GM19025 (cell line): Measurements from ENCODE around the gene DRD2.

Experiments used
- ATAC-seq: cut with Tn5 transposase; IDR thresholded peaks from one replicate; pipeline ENCODE4 v1.9.1; 2021; ENCODE audit warnings: mild to moderate bottlenecking, low read depth, moderate library complexity; ENCODE audit not compliant: unreplicated experiment

DRD2 gene

GRCh38 chr11:113447621-113448315 lies 27.4 kb downstream of the DRD2 start:
- ATAC-seq: no peak

DNA sequence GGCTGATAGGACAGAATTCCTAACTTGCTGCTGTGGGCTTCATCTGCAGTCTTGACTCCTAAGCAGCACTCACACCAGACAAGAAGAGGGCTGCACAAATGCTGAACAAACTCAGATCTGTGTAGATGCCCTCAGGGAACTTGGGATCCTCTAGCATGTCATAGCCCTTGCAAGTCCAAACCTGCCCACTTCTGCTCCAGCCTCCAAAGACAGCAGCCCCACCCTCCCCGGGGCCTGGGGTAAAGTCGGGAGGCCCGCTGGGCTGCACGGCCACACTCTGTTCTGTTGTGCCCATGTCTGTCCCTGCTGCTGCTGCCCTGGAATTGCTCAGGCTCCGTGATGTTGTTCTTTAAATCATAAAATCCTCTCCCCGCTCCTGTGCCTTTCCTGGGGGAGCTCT lies 28.3 kb downstream of the DRD2 start:
- ATAC-seq: no peak

- no peak for ATAC-seq
These were observed 29.1 kb downstream of the DRD2 start for GRCh38 chr11:113446112-113446511.

DNA sequence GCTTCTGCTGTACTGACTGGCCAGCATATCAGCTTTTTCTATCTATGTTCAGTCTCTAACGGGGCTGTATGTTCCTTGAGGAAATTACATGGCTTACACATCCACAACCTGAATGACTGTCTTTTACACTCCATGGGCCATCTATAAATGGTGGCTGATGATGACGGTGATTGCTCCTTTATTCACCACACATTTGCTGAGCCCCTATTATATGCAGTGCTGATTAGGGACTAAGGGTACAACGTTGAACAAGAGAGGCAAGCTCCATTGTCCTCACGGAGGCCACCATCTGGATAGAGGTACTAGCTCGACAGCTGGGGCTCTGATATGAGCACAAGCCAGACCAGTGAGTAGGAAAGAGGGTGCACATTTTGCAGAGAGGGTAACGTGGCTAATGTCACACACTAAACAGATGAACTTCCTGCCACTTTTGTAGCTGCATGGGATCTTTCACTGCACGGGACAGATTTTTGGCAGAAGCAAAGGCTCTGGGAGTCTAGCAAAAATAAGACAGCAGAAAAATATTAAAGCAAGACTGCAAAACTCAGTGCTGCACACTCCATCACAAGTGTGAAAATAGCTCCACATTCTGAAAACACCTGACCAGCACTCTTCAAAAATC lies 30.6 kb downstream of the DRD2 start:
- no peak for ATAC-seq

DNA sequence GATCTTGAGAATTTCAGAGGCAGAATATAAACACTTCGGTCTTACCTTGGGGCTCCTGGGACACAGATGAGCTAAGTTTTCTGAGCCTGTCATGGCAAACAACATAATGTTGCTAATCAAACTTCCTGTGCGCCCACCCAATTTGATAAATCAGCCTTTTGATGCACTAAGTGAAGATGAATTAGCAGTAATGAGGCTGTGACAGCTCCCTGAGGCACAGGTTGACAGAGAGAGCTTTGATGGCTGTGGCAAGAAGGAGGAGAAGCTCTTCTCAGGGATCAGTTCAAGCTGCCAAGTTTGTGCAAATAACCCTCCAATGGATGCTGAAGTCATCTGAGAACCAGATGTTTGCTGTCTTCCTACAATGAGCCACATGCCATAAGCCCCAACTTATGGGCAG lies 34.4 kb downstream of the DRD2 start:
- no peak for ATAC-seq

- no peak for ATAC-seq
These were observed 38.4 kb downstream of the DRD2 start for GRCh38 chr11:113436672-113437252.

DNA sequence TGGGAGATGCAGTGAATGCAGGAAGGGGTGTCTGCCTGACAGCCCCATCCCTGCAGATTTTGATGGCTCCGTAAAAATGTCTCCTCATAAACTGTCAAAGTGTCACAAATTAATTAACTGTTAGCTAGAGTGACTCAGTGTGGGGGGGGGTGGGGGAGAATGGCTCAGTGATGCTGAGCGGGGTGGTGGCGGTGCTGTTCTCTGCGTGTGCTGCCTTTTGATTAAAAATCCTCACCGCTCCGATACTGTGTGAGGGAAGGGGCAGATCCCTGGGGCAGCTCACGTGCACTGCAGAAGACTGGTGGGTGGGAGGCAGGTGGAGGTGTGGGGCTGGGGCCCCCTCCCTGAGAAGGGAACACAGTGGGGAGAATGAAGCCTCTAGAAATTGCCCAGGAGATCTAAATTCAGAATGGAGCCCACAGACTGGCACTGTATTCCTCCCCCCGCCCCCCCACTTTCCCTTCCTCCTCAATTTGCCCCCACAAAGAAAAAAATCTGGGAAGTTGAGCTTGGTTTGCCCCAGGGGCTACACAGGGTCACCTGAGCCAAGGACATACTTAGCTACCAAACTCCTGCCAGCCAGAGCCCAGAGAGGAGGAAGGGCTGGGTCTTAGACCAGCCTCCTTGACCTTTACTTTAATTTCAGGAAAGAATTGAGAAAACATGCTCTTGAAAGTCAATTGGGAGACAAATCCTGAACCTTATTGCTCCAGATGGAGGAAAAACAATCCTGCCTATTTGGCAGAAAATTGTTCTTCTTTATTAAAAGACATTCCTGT lies 39.8 kb downstream of the DRD2 start:
- ATAC-seq: no peak

- ATAC-seq: no peak
These were observed 43.5 kb downstream of the DRD2 start for GRCh38 chr11:113431746-113432145.

DNA sequence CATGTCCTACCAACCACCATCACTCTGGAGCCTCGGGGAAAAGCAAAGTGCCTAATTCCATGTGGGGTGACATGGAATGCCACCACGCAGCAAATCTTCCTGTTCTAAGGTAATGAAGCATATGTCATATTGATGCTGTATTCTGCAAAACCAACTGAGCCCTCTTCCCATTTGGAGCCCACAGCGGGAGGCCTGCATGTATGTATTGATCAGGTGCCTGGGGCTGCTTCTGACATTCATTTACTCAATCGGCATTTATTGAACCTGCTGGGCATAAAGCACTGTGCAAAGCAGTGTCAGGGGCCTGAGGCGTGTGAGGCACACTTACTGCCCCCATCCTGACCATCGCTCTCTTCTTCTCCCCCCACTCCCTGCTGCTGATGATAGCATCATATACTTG lies 48.5 kb downstream of the DRD2 start:
- no peak for ATAC-seq

GRCh38 chr11:113420808-113421207 lies 54.4 kb downstream of the DRD2 start:
- no peak for ATAC-seq

- ATAC-seq: no peak
These were observed 55.7 kb downstream of the DRD2 start for GRCh38 chr11:113419454-113420003.

DNA sequence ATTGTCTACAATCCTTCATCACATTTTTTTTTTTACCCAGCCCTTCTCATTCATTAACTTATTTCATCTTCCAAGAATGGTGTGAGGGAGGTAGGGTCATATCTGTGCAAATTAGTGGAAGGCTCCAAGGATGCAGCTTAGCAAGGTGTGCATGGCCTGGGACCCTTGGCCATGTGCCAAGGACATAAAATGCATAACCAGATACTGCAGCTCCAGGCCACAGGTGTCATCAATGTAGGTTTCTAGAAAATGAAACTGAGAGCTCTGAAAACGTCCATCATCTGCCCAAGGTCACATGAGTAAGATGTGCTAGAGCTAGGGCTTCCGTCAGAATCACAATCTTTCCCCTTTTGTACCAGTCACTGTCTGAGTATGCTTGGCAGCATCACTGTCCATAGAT lies 57.8 kb downstream of the DRD2 start:
- ATAC-seq: no peak

- no peak for ATAC-seq
These were observed 59.9 kb downstream of the DRD2 start for GRCh38 chr11:113415343-113415742.

- ATAC-seq: no peak
These were observed 62.5 kb downstream of the DRD2 start for GRCh38 chr11:113412675-113413074.

DNA sequence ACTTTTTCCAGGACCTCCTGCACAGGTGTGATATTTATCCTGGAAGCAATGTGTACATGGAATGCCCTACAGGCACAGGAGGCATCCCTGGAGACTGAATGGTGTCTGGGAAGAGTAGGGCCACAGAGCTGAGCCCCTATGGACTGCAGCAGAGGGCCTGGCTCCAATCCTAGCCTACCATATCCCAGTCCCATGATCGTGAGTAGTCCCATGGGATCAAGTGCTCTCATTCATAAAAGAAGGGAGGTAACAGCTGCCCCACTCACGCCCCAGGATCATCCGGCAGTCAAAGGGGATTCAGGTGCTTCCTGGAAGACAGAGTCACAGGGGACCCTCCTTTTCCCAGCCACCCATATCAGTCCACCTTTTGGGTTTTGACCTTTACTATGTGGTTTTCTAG lies 63.7 kb downstream of the DRD2 start:
- no peak for ATAC-seq

DNA sequence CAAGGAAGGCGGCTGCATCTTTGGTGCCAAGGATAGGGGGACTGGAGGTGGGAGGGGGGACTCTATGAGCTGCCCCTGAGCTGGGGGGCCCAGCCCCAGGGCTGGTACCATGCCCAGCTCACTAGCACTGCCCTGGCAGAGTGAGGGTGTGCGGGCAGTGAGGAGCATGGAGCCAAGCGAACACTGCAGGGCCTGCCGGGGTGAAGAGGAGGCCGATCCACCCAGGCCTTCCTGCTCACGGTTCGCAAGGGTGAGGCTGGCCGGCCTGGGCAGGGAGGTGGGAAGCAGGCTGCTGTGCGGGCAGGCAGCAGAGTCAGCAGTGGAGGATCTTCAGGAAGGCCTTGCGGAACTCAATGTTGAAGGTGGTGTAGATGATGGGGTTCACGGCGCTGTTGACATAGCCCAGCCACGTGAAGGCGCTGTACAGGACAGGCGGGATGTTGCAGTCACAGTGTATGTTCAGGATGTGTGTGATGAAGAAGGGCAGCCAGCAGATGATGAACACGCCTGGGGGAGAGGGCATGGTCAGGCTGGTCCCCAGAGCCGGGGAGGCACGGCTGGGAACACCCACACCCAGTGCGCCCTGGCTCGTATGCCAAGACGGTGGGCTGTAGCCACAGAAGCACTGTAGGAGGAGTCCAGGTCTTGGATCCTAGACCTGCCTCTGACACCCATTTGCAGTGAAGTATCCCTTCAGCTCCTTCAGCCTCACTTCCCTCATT lies 64.6 kb downstream of the DRD2 start:
- no peak for ATAC-seq

DNA sequence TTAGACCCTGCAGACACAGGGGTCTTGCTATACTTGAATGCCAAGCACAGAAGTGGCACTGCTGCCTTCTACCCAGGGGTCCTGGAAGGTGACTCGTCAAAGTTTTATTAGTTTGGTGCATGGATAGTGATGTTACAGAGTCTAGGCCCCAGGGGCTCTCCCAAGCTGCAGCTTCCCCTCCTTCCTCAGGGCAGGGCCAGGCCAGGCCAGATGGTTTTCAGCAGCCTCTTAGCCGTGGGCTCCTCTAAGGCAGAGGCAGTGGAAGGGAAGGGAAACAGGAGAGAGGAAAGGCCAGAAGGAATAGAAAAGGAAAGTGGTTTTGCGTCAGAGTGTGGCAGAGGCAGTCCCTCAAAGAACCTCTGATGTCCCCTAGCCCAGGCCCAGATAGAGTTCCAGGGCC lies 65.7 kb downstream of the DRD2 start:
- ATAC-seq: no peak

- ATAC-seq: no peak
These were observed 66.3 kb downstream of the DRD2 start for GRCh38 chr11:113408887-113409286.

- ATAC-seq: no peak
These were observed 67.0 kb downstream of the DRD2 start for GRCh38 chr11:113408206-113408605.

GRCh38 chr11:113407163-113407562 lies 68.0 kb downstream of the DRD2 start:
- ATAC-seq: no peak
